WI38 (cell line): ENCODE data around the gene SERPINE3.

Source experiments
- H3K4me3 ChIP-seq: 2 replicates; pipeline ENCODE4 v1.5.1; 2011; ENCODE audit warnings: low read depth, mild to moderate bottlenecking, control low read depth, low read length
- CTCF ChIP-seq: IDR thresholded peaks from 2 replicates; pipeline ENCODE4 v1.5.1; 2012; ENCODE audit warnings: low read depth, mild to moderate bottlenecking, control low read depth, low read length

Gene SERPINE3

DNA sequence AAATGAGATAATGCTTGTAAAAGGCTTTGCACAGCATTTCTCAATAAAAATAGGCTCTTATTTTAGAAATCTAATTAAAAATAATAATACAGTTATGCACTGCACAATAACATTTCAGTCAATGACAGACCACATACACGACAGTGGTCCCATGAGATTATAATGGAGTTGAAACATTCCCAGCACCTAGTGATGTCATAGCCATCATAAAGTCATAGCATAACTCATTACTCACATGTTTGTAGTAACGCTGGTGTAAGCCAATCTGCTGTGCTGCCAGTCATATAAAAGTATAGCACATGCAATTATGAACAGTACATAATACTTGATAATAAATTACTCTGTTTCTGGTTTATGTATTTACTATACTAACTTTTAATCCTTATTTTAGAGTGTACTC lies 12.7 kb upstream of the SERPINE3 start:
- TF ChIP-seq CTCF: no peak
- no peak overlapping the region for H3K4me3 ChIP-seq

GRCh38 chr13:51327961-51328360 lies 11.5 kb upstream of the SERPINE3 start:
- H3K4me3 ChIP-seq: no peak overlapping the region

DNA sequence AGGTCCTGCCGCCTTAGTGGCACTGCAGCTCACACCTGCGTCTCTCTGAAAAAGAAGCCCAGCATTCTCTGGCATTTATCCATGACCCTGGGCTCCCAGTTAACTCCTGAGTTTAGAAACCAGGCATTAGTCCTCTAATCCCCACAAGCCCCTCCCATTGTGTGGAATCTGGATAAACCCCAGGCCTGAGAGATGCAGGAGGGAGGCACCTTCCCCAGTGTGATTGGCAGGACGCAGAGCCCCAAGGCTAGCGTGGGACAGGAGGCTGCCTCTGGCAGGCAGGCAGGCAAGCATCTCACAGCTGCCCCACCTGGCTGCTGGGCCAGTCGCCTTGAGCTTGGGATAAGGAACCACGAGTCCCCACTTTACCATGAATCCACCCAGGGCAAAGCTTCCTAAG lies 11.0 kb upstream of the SERPINE3 start:
- no peak overlapping the region for H3K4me3 ChIP-seq
- TF ChIP-seq CTCF: no peak

More at GRCh38 chr13:51327961-51328360, 11.5 kb upstream of the SERPINE3 start:
- TF ChIP-seq CTCF: no peak

DNA sequence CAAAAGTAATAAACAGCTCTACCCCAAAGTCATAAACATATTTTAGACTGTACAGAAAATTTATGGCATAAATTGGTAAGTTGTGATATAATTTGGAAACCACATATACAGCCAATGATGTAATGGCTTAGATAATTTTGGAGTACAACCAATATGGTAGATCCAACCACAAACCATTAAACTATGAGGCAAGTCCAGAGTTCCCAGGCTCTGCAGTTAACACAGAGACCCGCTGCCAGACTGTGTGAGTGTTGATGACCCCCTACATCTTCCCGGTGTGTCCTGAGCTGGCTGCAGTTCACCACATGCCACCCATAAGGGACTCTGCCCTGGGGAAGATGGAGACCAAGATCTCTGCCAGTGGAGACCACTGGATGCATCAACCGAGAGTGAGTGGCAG lies 9.9 kb upstream of the SERPINE3 start:
- TF ChIP-seq CTCF: no peak
- H3K4me3 ChIP-seq: no peak overlapping the region

DNA sequence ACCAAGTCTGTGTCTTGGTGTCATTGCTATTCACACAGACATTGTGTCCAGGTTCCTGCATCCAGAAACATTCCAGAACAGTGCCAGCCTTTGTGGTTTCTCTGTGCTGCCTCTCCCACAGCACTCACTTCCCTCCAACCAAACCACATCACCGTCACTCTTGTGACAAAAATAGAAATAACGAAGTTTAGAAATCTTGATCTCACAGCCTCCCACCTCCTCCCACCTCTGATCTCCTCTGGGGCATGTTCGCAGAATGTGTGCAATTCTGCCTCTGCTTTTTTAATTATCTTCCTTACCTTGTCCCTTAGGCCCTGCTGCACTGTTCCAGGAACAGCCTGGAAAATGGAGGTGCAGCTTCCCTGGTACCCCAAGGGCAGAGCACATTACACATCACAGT lies 8.7 kb upstream of the SERPINE3 start:
- H3K4me3 ChIP-seq: no peak overlapping the region
- TF ChIP-seq CTCF: no peak

DNA sequence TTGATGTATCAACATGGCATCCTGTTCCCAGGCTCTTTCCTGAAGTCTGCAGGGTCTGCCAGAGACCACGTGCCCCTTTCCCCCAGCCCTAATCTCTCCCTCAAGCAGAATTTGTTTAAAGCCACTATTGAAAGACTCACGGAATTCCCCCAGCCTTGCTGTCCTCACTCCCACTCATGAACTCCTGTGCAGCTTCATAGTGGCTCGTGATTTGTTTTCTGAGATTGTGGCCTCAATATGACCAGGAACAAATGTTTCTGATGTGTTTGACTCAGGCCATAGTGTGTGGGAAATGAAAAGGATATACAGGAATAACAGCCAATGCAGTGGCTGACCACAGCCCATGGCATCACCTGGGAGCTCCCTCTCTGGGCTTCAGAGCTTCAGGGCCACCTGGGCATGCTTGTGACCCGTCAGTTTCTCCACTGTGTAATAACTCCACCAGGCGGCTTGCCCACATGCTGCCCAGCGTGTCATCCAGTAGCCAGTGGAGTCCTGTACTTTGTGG lies 8.1 kb upstream of the SERPINE3 start:
- no peak for TF ChIP-seq CTCF

GRCh38 chr13:51332566-51333361 lies 6.7 kb upstream of the SERPINE3 start:
- no peak for TF ChIP-seq CTCF
- no peak overlapping the region for H3K4me3 ChIP-seq

More for the DNA sequence above, 8.1 kb upstream of the SERPINE3 start:
- H3K4me3 ChIP-seq: no peak overlapping the region
